NCI-H2081 treated with DMSO at 0.1 percent for 48 hours (cell line): ENCODE results near the gene OPCML.

ENCODE experiments used
- DNase-seq: peaks from one replicate; lab custom pipeline; 2025; lab: John Stamatoyannopoulos, UW

The OPCML gene

GRCh38 chr11:133503776-133504175 is 28.5 kb downstream of the OPCML start:
- no peak for DNase-seq

GRCh38 chr11:133503236-133503635 is 29.1 kb downstream of the OPCML start:
- no peak for DNase-seq

- DNase-seq = no peak
These were observed 30.4 kb downstream of the OPCML start for GRCh38 chr11:133501643-133502539.

GRCh38 chr11:133500936-133501335 is 31.4 kb downstream of the OPCML start:
- DNase-seq = no peak

GRCh38 chr11:133500435-133500834 is 31.9 kb downstream of the OPCML start:
- no peak for DNase-seq

- DNase-seq = no peak
These were observed 33.3 kb downstream of the OPCML start for GRCh38 chr11:133498969-133499368.

- no peak for DNase-seq
These were observed 34.7 kb downstream of the OPCML start for GRCh38 chr11:133497477-133498140.

GRCh38 chr11:133492895-133493294 is 39.4 kb downstream of the OPCML start:
- no peak for DNase-seq

- DNase-seq = no peak
These were observed 40.5 kb downstream of the OPCML start for GRCh38 chr11:133491680-133492383.

GRCh38 chr11:133480722-133481121 is 51.6 kb downstream of the OPCML start:
- no peak for DNase-seq

- DNase-seq = no peak
These were observed 53.1 kb downstream of the OPCML start for GRCh38 chr11:133479209-133479608.

- DNase-seq = no peak
These were observed 55.1 kb downstream of the OPCML start for GRCh38 chr11:133477251-133477625.

- DNase-seq = no peak
These were observed 55.6 kb downstream of the OPCML start for GRCh38 chr11:133476570-133477250.

GRCh38 chr11:133474461-133474860 is 57.8 kb downstream of the OPCML start:
- DNase-seq = no peak

- no peak for DNase-seq
These were observed 64.6 kb downstream of the OPCML start for GRCh38 chr11:133467686-133468085.

- DNase-seq = no peak
These were observed 89.0 kb downstream of the OPCML start for GRCh38 chr11:133443206-133443747.

GRCh38 chr11:133441964-133442660 is 90.2 kb downstream of the OPCML start:
- DNase-seq = no peak

GRCh38 chr11:133425992-133426391 is 106.3 kb downstream of the OPCML start:
- no peak for DNase-seq

GRCh38 chr11:133425245-133425644 is 107.1 kb downstream of the OPCML start:
- no peak for DNase-seq

- no peak for DNase-seq
These were observed 114.1 kb downstream of the OPCML start for GRCh38 chr11:133418218-133418617.

- DNase-seq = no peak
These were observed 117.8 kb downstream of the OPCML start for GRCh38 chr11:133414506-133414905.
